ENCODE measurements around the gene ARHGEF4.

The ARHGEF4 gene

GRCh38 chr2:130836501-130837174 is at the start of gene ARHGEF4:
Gene ARHGEF4, plus strand, starts transcription at chr2:130836914. Its CDS starts 40 bp downstream, at chr2:130836954.
- DNase-seq = no peak

- no peak for DNase-seq
These were observed 48.9 kb upstream of the ARHGEF4 start for GRCh38 chr2:130787841-130788240.

- DNase-seq = no peak
These were observed 46.4 kb upstream of the ARHGEF4 start for GRCh38 chr2:130790312-130790711.

GRCh38 chr2:130790804-130791616 is 45.7 kb upstream of the ARHGEF4 start:
- DNase-seq = no peak

GRCh38 chr2:130791617-130791939 is 45.1 kb upstream of the ARHGEF4 start:
- DNase-seq = peak; percentile 54

GRCh38 chr2:130795431-130795830 is 41.3 kb upstream of the ARHGEF4 start:
- no peak for DNase-seq

GRCh38 chr2:130796290-130796689 is 40.4 kb upstream of the ARHGEF4 start:
- no peak for DNase-seq

- peak; percentile 73 for DNase-seq
These were observed 39.0 kb upstream of the ARHGEF4 start for GRCh38 chr2:130797493-130798435.

- DNase-seq = peak; percentile 64
These were observed 38.1 kb upstream of the ARHGEF4 start for GRCh38 chr2:130798472-130799218.

- DNase-seq = no peak
These were observed 37.4 kb upstream of the ARHGEF4 start for GRCh38 chr2:130799295-130799694.

- DNase-seq = no peak
These were observed 31.1 kb upstream of the ARHGEF4 start for GRCh38 chr2:130805613-130806012.

GRCh38 chr2:130806370-130806769 is 30.3 kb upstream of the ARHGEF4 start:
- no peak for DNase-seq

- peak; percentile 69 for DNase-seq
These were observed 28.9 kb upstream of the ARHGEF4 start for GRCh38 chr2:130807659-130808385.

GRCh38 chr2:130808482-130809268 is 28.0 kb upstream of the ARHGEF4 start:
- no peak for DNase-seq

- no peak for DNase-seq
These were observed 26.2 kb upstream of the ARHGEF4 start for GRCh38 chr2:130810490-130810889.

- no peak for DNase-seq
These were observed 23.0 kb upstream of the ARHGEF4 start for GRCh38 chr2:130813722-130814121.

GRCh38 chr2:130814931-130815680 is 21.6 kb upstream of the ARHGEF4 start:
- DNase-seq = no peak

- DNase-seq = no peak
These were observed 17.9 kb upstream of the ARHGEF4 start for GRCh38 chr2:130818809-130819208.

- DNase-seq = no peak
These were observed 17.5 kb upstream of the ARHGEF4 start for GRCh38 chr2:130819226-130819607.

- no peak for DNase-seq
These were observed 17.0 kb upstream of the ARHGEF4 start for GRCh38 chr2:130819608-130820278.
